SK-N-SH (cell line): Measurements from ENCODE around the gene TRAF4. TPM values are rescaled to one million over a fixed set of nuclear protein-coding genes. Genes with fewer than 3 reads are reported as not detected.

ENCODE experiments used
- CTCF ChIA-PET: fragments of 300-600, 350-600 bp; formaldehyde crosslinking; extraction: SDS; loops from one replicate; lab custom pipeline; 2021; lab: Yijun Ruan, JAX
- POLR2A ChIA-PET: fragments of 350-600 bp; sonication (Branson Sonifier 250); formaldehyde crosslinking; extraction: SDS; loops from one replicate; lab custom pipeline; 2020; ENCODE audit warnings: antibody characterized with exemption, inconsistent platforms; lab: Yijun Ruan, JAX
- DNase-seq: peaks from one replicate; pipeline ENCODE4 v3.0.0; 2012
- H2AFZ ChIP-seq: fragments of 200-600 bp; sonication (generic); 2 replicates; pipeline ENCODE4 v1.8.1; 2016; ENCODE audit warnings: antibody characterized with exemption, mild to moderate bottlenecking, low read depth
- H3F3A ChIP-seq: fragments of 200-600 bp; sonication (generic); replicated peaks from 2 replicates; pipeline ENCODE3; 2016; ENCODE audit warnings: antibody characterized with exemption, mild to moderate bottlenecking; ENCODE audit not compliant: insufficient read depth
- H3K27ac ChIP-seq, 2 experiments: fragments of 200-500 bp in 1 of 2; fragments of 200-600 bp in 1 of 2; sonication (Bioruptor generic) in 1 of 2; sonication (generic), shearing (Covaris generic) in 1 of 2; 2 replicates each; pipeline versions ENCODE4 v1.5.1 to v1.6.1; 2014 to 2016; ENCODE audit warnings: low read depth in 2 of 2, inconsistent platforms in 1 of 2, low read length in 1 of 2, mild to moderate bottlenecking in 1 of 2, mixed read lengths in 1 of 2
- H3K27me3 ChIP-seq: fragments of 200-600 bp; sonication (generic), shearing (Covaris generic); 2 replicates; pipeline ENCODE4 v1.6.1; 2016; ENCODE audit warnings: mixed run types; ENCODE audit not compliant: insufficient read depth
- H3K36me3 ChIP-seq, 2 experiments: fragments of 200-500 bp in 1 of 2; fragments of 200-600 bp in 1 of 2; sonication (Bioruptor generic) in 1 of 2; sonication (generic) in 1 of 2; replicated peaks in 1 of 2; 2 replicates each; pipeline versions ENCODE3 to v1.5.1; 2014 to 2016; ENCODE audit warnings: low read length in 1 of 2, mild to moderate bottlenecking in 1 of 2; ENCODE audit not compliant: insufficient read depth in 2 of 2, control insufficient read depth in 1 of 2
- H3K4me1 ChIP-seq, 2 experiments: fragments of 200-500 bp in 1 of 2; fragments of 200-600 bp in 1 of 2; sonication (Bioruptor generic) in 1 of 2; sonication (generic), shearing (Covaris generic) in 1 of 2; 2 replicates each; pipeline versions ENCODE4 v1.5.1 to v1.6.1; 2014 to 2016; ENCODE audit warnings: low read depth in 1 of 2, low read length in 1 of 2, mixed run types in 1 of 2; ENCODE audit not compliant: insufficient read depth in 2 of 2, control insufficient read depth in 1 of 2
- H3K4me2 ChIP-seq: fragments of 200-600 bp; sonication (generic), shearing (Covaris generic); 2 replicates; pipeline ENCODE4 v1.6.1; 2017; ENCODE audit warnings: mixed run types
- H3K4me3 ChIP-seq, 2 experiments: fragments of 200-500 bp in 1 of 2; fragments of 200-600 bp in 1 of 2; sonication (Bioruptor generic) in 1 of 2; sonication (generic), shearing (Covaris generic) in 1 of 2; 2 replicates each; pipeline versions ENCODE4 v1.5.1 to v1.8.1; 2014 to 2016; ENCODE audit warnings: low read depth in 2 of 2, inconsistent platforms in 1 of 2, low read length in 1 of 2, mild to moderate bottlenecking in 1 of 2, mixed read lengths in 1 of 2, moderate library complexity in 1 of 2
- H3K79me2 ChIP-seq: fragments of 200-600 bp; sonication (generic); 2 replicates; pipeline ENCODE4 v1.8.1; 2017; ENCODE audit warnings: mild to moderate bottlenecking; ENCODE audit not compliant: insufficient read depth
- H3K9ac ChIP-seq: fragments of 200-600 bp; sonication (generic); 2 replicates; pipeline ENCODE4 v1.6.1; 2017; ENCODE audit warnings: mixed run types
- H3K9me2 ChIP-seq: fragments of 200-600 bp; sonication (generic); 2 replicates; pipeline ENCODE4 v1.6.1; 2017; ENCODE audit warnings: mixed run types
- H3K9me3 ChIP-seq: fragments of 200-600 bp; sonication (generic); 2 replicates; pipeline ENCODE4 v1.6.1; 2017; ENCODE audit warnings: mixed run types, mild to moderate bottlenecking, moderate library complexity
- H4K20me1 ChIP-seq: fragments of 200-600 bp; sonication (generic); 2 replicates; pipeline ENCODE4 v1.6.1; 2017; ENCODE audit warnings: mild to moderate bottlenecking, mixed run types; ENCODE audit not compliant: insufficient read depth
- CTCF ChIP-seq: fragments of 200-600 bp; sonication (generic); IDR thresholded peaks from 2 replicates; pipeline ENCODE4 v1.6.1; 2017; ENCODE audit warnings: antibody characterized with exemption, mild to moderate bottlenecking, moderate library complexity
- ELF1 ChIP-seq: IDR thresholded peaks from 2 replicates; pipeline ENCODE4 v1.4.0; 2012
- EP300 ChIP-seq, 2 experiments: IDR thresholded peaks; 2 replicates each; pipeline versions ENCODE4 v1.4.0 to v1.6.1; 2012; ENCODE audit warnings: borderline replicate concordance in 1 of 2, low read depth in 1 of 2, low read length in 1 of 2
- EZH2phosphoT487 ChIP-seq: fragments of 200-600 bp; sonication (generic); IDR thresholded peaks from 2 replicates; pipeline ENCODE4 v1.6.1; 2017; ENCODE audit warnings: low read depth, mixed run types, mild to moderate bottlenecking, antibody characterized with exemption, moderate library complexity, borderline replicate concordance
- FOSL2 ChIP-seq: IDR thresholded peaks from 2 replicates; pipeline ENCODE4 v1.4.0; 2012; ENCODE audit warnings: low read depth, mild to moderate bottlenecking, moderate library complexity, borderline replicate concordance
- FOXM1 ChIP-seq: IDR thresholded peaks from 2 replicates; pipeline ENCODE4 v1.4.0; 2012; ENCODE audit warnings: low read depth, mild to moderate bottlenecking
- NRF1 ChIP-seq: IDR thresholded peaks from 2 replicates; pipeline ENCODE4 v1.6.1; 2012; ENCODE audit warnings: low read depth, mild to moderate bottlenecking, low read length
- RAD21 ChIP-seq: IDR thresholded peaks from 2 replicates; pipeline ENCODE4 v1.6.1; 2012; ENCODE audit warnings: mild to moderate bottlenecking, low read length
- RFX5 ChIP-seq: IDR thresholded peaks from 2 replicates; pipeline ENCODE4 v1.6.1; 2012; ENCODE audit warnings: mild to moderate bottlenecking, improper control_type of control experiment, low read length
- SIN3A ChIP-seq: IDR thresholded peaks from 2 replicates; pipeline ENCODE4 v1.6.1; 2012; ENCODE audit warnings: low read depth, mild to moderate bottlenecking, low read length, moderate library complexity, borderline replicate concordance
- TAF1 ChIP-seq: IDR thresholded peaks from 2 replicates; pipeline ENCODE4 v1.6.1; 2012; ENCODE audit warnings: low read depth, mild to moderate bottlenecking, low read length, moderate library complexity, borderline replicate concordance
- USF1 ChIP-seq: IDR thresholded peaks from 2 replicates; pipeline ENCODE4 v1.4.0; 2012; ENCODE audit warnings: low read depth, borderline replicate concordance
- USF2 ChIP-seq: fragments of 150-350 bp; IDR thresholded peaks from 2 replicates; pipeline ENCODE4 v1.6.1; 2017; ENCODE audit warnings: antibody characterized with exemption, low read length, low read depth, borderline replicate concordance
- YY1 ChIP-seq: IDR thresholded peaks from 2 replicates; pipeline ENCODE4 v1.4.0; 2012; ENCODE audit warnings: low read depth, mild to moderate bottlenecking
- ZBTB33 ChIP-seq: IDR thresholded peaks from 2 replicates; pipeline ENCODE4 v1.4.0; 2012; ENCODE audit warnings: low read depth, borderline replicate concordance
- WGBS: methylation state at CpG from one replicate; pipeline ENCODE4 v1.1.6; 2017; ENCODE audit warnings: low lambda C conversion rate; 5-methylcytosine and 5-hydroxymethylcytosine counted together
- polyA plus RNA-seq, 3 experiments: library from polyadenylated mRNA; depleted of rRNA; stranded (reverse); fragments of >200 nt; gene quantifications; 2 replicates each; pipeline ENCODE4 v1.2.3, GENCODE V29; 2012

Gene TRAF4
- polyA plus RNA-seq, 1 of the 3 experiments (the other 2 are of a cell fraction), result 95.7 TPM

- TF ChIP-seq EP300 (IDR thresholded peaks at IDR 0.05; ENCODE audit: borderline replicate concordance in 1 of 2, low read depth in 1 of 2, low read length in 1 of 2) (no peak), ELF1 (no peak), EZH2phosphoT487 (no peak), FOXM1 (no peak), TAF1 (no peak), NRF1 (no peak), FOSL2 (no peak), USF1 (no peak), USF2 (no peak), CTCF (no peak), SIN3A (no peak), ZBTB33 (no peak), RAD21 (no peak), RFX5 (no peak), YY1 (no peak)
- CTCF ChIA-PET, result interaction anchor here (1.2 to 6.5 kb wide), 3 partner anchors 11 to 120 kb away, joined by 3 to 125 read pairs (median 84); partner anchors contain the start of genes NEK8, TLCD1 and TRAF4
Measured at GRCh38 chr17:28759256-28759865, 15.6 kb downstream of the TRAF4 start.

More at GRCh38 chr17:28759256-28759865, 15.6 kb downstream of the TRAF4 start:
- no peaks in the 10 kb centered on the region for H3K9me2 ChIP-seq
- H3K79me2 ChIP-seq, result peaks cover 7% of the 10 kb centered on the region; the same call in 1 of the 2 replicates
- H3K27me3 ChIP-seq, result no peaks in the 10 kb centered on the region
- WGBS, result 92% methylated on average over 14 of the region's 18 CpGs
- H3K4me3 ChIP-seq, result no peak overlapping the region
- H3K36me3 ChIP-seq, result peaks cover 14 to 37% of the 10 kb centered on the region in 2 experiments
- peaks cover 0 to 19% of the 10 kb centered on the region in 2 experiments; a peak in 1 of 4 replicates for H3K4me1 ChIP-seq
- H3K4me2 ChIP-seq, result no peak overlapping the region
- H3F3A ChIP-seq, result peaks cover 39% of the 10 kb centered on the region
- H2AFZ ChIP-seq, result no peak overlapping the region
- no peak overlapping the region for H3K9ac ChIP-seq
- H4K20me1 ChIP-seq, result peaks cover 5% of the 10 kb centered on the region; the same call in 1 of the 2 replicates
- POLR2A ChIA-PET, result no interaction called here
- no peaks in the 10 kb centered on the region for H3K9me3 ChIP-seq
- no peak overlapping the region for H3K27ac ChIP-seq
- DNase-seq, result no peak
